K562 (cell line): ENCODE measurements around the gene RBM15. TPM values are rescaled to one million over a fixed set of nuclear protein-coding genes. Genes with fewer than 3 reads are reported as not detected.

Experiments
- ARID1B ChIP-seq: fragments of 450-650 bp; IDR thresholded peaks from 2 replicates; pipeline ENCODE4 v1.6.1; 2016; ENCODE audit warnings: antibody characterized with exemption, mild to moderate bottlenecking, inconsistent platforms
- ARID2 ChIP-seq: fragments of 450-650 bp; IDR thresholded peaks from 2 replicates; pipeline ENCODE4 v1.6.1; 2017; ENCODE audit warnings: antibody characterized with exemption, mild to moderate bottlenecking
- C11orf30 ChIP-seq: fragments of 450-650 bp; IDR thresholded peaks from 2 replicates; pipeline ENCODE4 v1.6.1; 2016; ENCODE audit warnings: low read depth, mild to moderate bottlenecking
- HDGF ChIP-seq: fragments of 450-650 bp; IDR thresholded peaks from 2 replicates; pipeline ENCODE4 v1.6.1; 2016
- MTA1 ChIP-seq: fragments of 450-650 bp; IDR thresholded peaks from 2 replicates; pipeline ENCODE4 v1.6.1; 2017; ENCODE audit warnings: borderline replicate concordance
- PCBP2 ChIP-seq: fragments of 200-400 bp; formaldehyde crosslinking; IDR thresholded peaks from 2 replicates; pipeline ENCODE4 v1.6.1; 2018; ENCODE audit warnings: low read length, low read depth, mild to moderate bottlenecking, moderate library complexity; ENCODE audit not compliant: poor library complexity, severe bottlenecking
- RAD21 ChIP-seq, 2 experiments: fragments of 250-450 bp in 1 of 2; fragments of 450-650 bp in 1 of 2; sonication (Bioruptor Pico) in 1 of 2; formaldehyde crosslinking in 1 of 2; IDR thresholded peaks in 1 of 2; conservative IDR thresholded peaks in 1 of 2; 2 replicates each; pipeline versions ENCODE4 v1.4.0 to v1.8.0; 2020 to 2022; ENCODE audit warnings: mild to moderate bottlenecking in 2 of 2, moderate library complexity in 1 of 2
- SIN3B ChIP-seq: fragments of 450-650 bp; IDR thresholded peaks from 2 replicates; pipeline ENCODE4 v1.6.1; 2017; ENCODE audit warnings: low read depth, mild to moderate bottlenecking, moderate library complexity
- SLC30A9 ChIP-seq: fragments of 250-450 bp; sonication (Bioruptor Pico); IDR thresholded peaks from 2 replicates; pipeline ENCODE4 v1.8.0; 2022; ENCODE audit warnings: mild to moderate bottlenecking, moderate library complexity
- THRAP3 ChIP-seq: fragments of 450-650 bp; IDR thresholded peaks from 2 replicates; pipeline ENCODE4 v1.6.1; 2016; ENCODE audit warnings: mild to moderate bottlenecking, inconsistent platforms, borderline replicate concordance
- ZBTB40 ChIP-seq, 2 experiments: fragments of 450-650 bp in 1 of 2; sonication (generic) in 1 of 2; formaldehyde crosslinking in 1 of 2; IDR thresholded peaks; 2 replicates each; pipeline versions ENCODE4 v1.7.1 to v1.9.0; 2016 to 2022; ENCODE audit warnings: inconsistent platforms in 1 of 2, mild to moderate bottlenecking in 1 of 2, missing genetic modification reagents in 1 of 2
- ZSCAN29 ChIP-seq: fragments of 450-650 bp; IDR thresholded peaks from 2 replicates; pipeline ENCODE4 v1.6.1; 2017
- polyA plus RNA-seq, 8 experiments: library from polyadenylated mRNA; depleted of rRNA in 4 of 8; stranded (reverse) in 5 of 8; unstranded in 3 of 8; fragments of >200 nt; fragmentation: Nextera tagmentation in 2 of 8; fragmentation: Illumina TruSeq in 1 of 8; extraction: Ambion mirVana in 2 of 8; extraction: Trizol in 1 of 8; gene quantifications; 2 replicates each; pipeline versions ENCODE4 v1.2.1 to v1.2.3, GENCODE V29; 2011 to 2014; ENCODE audit warnings: inconsistent platforms in 1 of 8, missing spikeins in 1 of 8
- total RNA-seq, 7 experiments: library from RNA; depleted of rRNA in 6 of 7; stranded (reverse); fragments of >200 nt in 6 of 7; fragmentation: Illumina TruSeq in 2 of 7; extraction: Trizol in 2 of 7; gene quantifications; 2 replicates each; pipeline versions ENCODE4 v1.2.1 to v1.2.3, GENCODE V29; 2011 to 2021; ENCODE audit warnings: low replicate concordance in 1 of 7
- TF ChIP-seq, protein P1 (sequence below), 2 experiments: IDR thresholded peaks in 1 of 2; conservative IDR thresholded peaks in 1 of 2; 2 replicates each; pipeline ENCODE4 v1.6.1; 2016; ENCODE audit warnings: low read depth in 2 of 2, mild to moderate bottlenecking in 1 of 2, missing compliant biosample characterization in 1 of 2, missing genetic modification characterization in 1 of 2, moderate library complexity in 1 of 2
- TF ChIP-seq, protein P2 (sequence below): sonication (generic); formaldehyde crosslinking; IDR thresholded peaks from 2 replicates; pipeline ENCODE4 v1.5.0; 2020; ENCODE audit warnings: missing genetic modification reagents

The RBM15 gene
- total and polyA plus RNA-seq, 9 of the 15 experiments (the other 6 are each of a cell fraction or from before 2014, with no cell fraction given): 2.4 to 63.4 (median 28.2) TPM

GRCh38 chr1:110312188-110313121 is 26.7 kb upstream of the RBM15 start (continued):
- TF ChIP-seq, protein P1, sequence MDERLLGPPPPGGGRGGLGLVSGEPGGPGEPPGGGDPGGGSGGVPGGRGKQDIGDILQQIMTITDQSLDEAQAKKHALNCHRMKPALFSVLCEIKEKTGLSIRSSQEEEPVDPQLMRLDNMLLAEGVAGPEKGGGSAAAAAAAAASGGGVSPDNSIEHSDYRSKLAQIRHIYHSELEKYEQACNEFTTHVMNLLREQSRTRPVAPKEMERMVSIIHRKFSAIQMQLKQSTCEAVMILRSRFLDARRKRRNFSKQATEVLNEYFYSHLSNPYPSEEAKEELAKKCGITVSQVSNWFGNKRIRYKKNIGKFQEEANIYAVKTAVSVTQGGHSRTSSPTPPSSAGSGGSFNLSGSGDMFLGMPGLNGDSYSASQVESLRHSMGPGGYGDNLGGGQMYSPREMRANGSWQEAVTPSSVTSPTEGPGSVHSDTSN (CRISPR knock-in tag; IDR thresholded peaks at IDR 0.05; ENCODE audit: low read depth): no peak
- TF ChIP-seq, protein P1 (tag; conservative IDR thresholded peaks at IDR 0.05; ENCODE audit: low read depth): no peak
- TF ChIP-seq, protein P2, sequence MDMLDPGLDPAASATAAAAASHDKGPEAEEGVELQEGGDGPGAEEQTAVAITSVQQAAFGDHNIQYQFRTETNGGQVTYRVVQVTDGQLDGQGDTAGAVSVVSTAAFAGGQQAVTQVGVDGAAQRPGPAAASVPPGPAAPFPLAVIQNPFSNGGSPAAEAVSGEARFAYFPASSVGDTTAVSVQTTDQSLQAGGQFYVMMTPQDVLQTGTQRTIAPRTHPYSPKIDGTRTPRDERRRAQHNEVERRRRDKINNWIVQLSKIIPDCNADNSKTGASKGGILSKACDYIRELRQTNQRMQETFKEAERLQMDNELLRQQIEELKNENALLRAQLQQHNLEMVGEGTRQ (CRISPR knock-in tag): no peak
- TF ChIP-seq ZBTB40 (IDR thresholded peaks at IDR 0.05) (no peak), ZBTB40 (CRISPR knock-in tag; IDR thresholded peaks at IDR 0.05) (no peak), ARID1B (no peak), MTA1 (no peak), ARID2 (peak; percentile 93), RAD21 (CRISPR knock-in tag; conservative IDR thresholded peaks at IDR 0.05 in 1 of 2, IDR thresholded peaks at IDR 0.05 in 1 of 2) (peak; percentile 96 to 98), SIN3B (no peak), HDGF (no peak), ZSCAN29 (no peak), SLC30A9 (CRISPR knock-in tag) (no peak), THRAP3 (no peak), PCBP2 (no peak), C11orf30 (0 out of 2 replicates have a peak, but pooled peaks have one; percentile 10)
